Endothelial cell (in vitro differentiated cells): Measurements from ENCODE around the gene MFAP4. TPM values are rescaled to one million over a fixed set of nuclear protein-coding genes. Genes with fewer than 3 reads are reported as not detected.

Experiments used
- DNase-seq: peaks from one replicate; pipeline ENCODE4 v3.0.0; 2021; ENCODE audit warnings: low spot score
- H3K27ac Mint-ChIP-seq: one replicate; pipeline ENCODE4 v1.8.0; 2021; ENCODE audit warnings: mixed read lengths, inconsistent platforms; ENCODE audit not compliant: unreplicated experiment
- H3K27me3 Mint-ChIP-seq: one replicate; pipeline ENCODE4 v1.8.0; 2021; ENCODE audit warnings: mild to moderate bottlenecking, moderate library complexity, mixed read lengths, inconsistent platforms; ENCODE audit not compliant: unreplicated experiment
- H3K36me3 Mint-ChIP-seq: one replicate; pipeline ENCODE4 v1.8.0; 2021; ENCODE audit warnings: mild to moderate bottlenecking, low read depth, mixed read lengths, inconsistent platforms; ENCODE audit not compliant: unreplicated experiment
- H3K4me1 Mint-ChIP-seq: one replicate; pipeline ENCODE4 v1.8.0; 2021; ENCODE audit warnings: mild to moderate bottlenecking, mixed read lengths, inconsistent platforms; ENCODE audit not compliant: unreplicated experiment
- H3K4me3 Mint-ChIP-seq: one replicate; pipeline ENCODE4 v1.8.0; 2021; ENCODE audit warnings: mild to moderate bottlenecking, mixed read lengths, inconsistent platforms; ENCODE audit not compliant: unreplicated experiment
- H3K9me3 Mint-ChIP-seq: one replicate; pipeline ENCODE4 v1.8.0; 2021; ENCODE audit warnings: mixed read lengths, inconsistent platforms; ENCODE audit not compliant: unreplicated experiment
- total RNA-seq: library from RNA; stranded (reverse); fragmentation: NEBNext Ultra II Directional; extraction: Animal tissue kit (Norgen Biotek cat#: 25700); gene quantifications from one replicate; pipeline ENCODE4 v1.2.1, GENCODE V29; 2021; ENCODE audit not compliant: unreplicated experiment
- TF ChIP-seq, protein P1 (sequence below): fragments of 200-600 bp; sonication (generic); IDR thresholded peaks from one replicate; pipeline ENCODE4 v1.5.0; 2021; ENCODE audit warnings: antibody characterized with exemption; ENCODE audit not compliant: unreplicated experiment

The MFAP4 gene
- total RNA-seq, 1 donor from 2014 or later = 0.67 TPM

DNA sequence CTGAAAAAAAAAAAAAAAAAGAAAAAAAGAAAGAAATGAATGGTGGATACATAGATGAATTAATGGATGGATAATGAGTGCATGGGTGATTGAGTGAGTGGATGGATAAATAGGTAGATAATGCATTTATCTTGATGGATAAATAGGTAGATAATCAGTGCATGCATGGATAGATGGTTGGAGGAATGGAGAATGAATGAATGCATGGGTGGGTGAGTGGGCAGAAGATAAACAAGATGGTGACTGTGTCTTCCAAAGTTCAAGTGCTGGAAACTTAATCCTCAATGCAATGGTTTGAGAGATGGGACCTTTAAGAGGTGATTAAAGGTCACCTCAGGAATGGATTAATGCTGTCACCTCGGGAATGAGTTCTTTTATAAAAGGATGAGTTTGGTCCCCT, 17.3 kb upstream of the MFAP4 start:
- H3K27ac Mint-ChIP-seq = no peak overlapping the region
- no peaks in the 10 kb centered on the region for H3K4me1 Mint-ChIP-seq
- TF ChIP-seq, protein P1, sequence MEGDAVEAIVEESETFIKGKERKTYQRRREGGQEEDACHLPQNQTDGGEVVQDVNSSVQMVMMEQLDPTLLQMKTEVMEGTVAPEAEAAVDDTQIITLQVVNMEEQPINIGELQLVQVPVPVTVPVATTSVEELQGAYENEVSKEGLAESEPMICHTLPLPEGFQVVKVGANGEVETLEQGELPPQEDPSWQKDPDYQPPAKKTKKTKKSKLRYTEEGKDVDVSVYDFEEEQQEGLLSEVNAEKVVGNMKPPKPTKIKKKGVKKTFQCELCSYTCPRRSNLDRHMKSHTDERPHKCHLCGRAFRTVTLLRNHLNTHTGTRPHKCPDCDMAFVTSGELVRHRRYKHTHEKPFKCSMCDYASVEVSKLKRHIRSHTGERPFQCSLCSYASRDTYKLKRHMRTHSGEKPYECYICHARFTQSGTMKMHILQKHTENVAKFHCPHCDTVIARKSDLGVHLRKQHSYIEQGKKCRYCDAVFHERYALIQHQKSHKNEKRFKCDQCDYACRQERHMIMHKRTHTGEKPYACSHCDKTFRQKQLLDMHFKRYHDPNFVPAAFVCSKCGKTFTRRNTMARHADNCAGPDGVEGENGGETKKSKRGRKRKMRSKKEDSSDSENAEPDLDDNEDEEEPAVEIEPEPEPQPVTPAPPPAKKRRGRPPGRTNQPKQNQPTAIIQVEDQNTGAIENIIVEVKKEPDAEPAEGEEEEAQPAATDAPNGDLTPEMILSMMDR = no peak
- no peak for DNase-seq
- H3K27me3 Mint-ChIP-seq = peaks cover 2% of the 10 kb centered on the region
- H3K9me3 Mint-ChIP-seq = no peaks in the 10 kb centered on the region
- no peak overlapping the region for H3K4me3 Mint-ChIP-seq
- H3K36me3 Mint-ChIP-seq = no peaks in the 10 kb centered on the region

DNA sequence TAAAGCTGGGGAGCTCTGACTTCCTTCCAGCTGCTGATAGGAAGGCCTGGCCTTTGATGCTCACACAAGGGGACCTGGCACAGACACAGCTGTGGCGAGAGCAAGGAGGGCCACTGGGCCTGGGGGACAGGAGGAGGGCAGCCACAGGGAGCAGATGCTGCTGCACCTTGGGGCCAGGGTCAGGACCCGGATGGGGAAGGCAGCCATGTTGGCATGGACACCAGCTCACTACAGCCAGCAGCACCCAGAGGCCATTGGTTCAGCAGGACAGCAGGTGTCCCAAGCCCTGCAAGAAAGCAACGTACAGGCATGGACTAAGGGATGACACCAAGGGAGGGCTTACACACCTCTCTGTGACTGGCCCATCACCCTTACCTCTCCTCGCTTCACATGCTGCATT, 16.0 kb upstream of the MFAP4 start:
- Mint-ChIP-seq H3K9me3 (no peaks in the 10 kb centered on the region), H3K36me3 (no peaks in the 10 kb centered on the region), H3K27me3 (peaks cover 3% of the 10 kb centered on the region), H3K27ac (no peak overlapping the region), H3K4me1 (peaks cover 3% of the 10 kb centered on the region), H3K4me3 (no peak overlapping the region)
- TF ChIP-seq, protein P1 = no peak
- no peak for DNase-seq

DNA sequence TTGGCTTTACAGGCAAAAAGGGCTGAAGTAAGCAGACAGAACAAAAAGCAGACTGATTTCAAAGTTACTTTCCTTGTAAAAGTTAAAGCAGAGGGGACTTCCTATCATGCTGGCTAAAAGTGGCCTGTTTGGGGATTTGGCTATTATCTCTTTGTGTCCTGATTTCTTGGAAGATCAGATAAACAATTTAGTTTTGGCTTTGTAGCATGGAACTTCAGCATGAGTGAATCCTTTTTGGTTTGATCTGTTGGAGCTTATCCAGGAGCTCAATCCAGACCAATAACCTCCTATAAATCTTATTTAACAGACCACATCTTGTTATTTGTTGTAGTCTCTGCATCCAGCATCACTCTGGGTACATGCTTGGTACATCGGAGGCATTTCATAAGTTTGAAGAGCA, 15.2 kb upstream of the MFAP4 start:
- peaks cover 3% of the 10 kb centered on the region for H3K4me1 Mint-ChIP-seq
- no peaks in the 10 kb centered on the region for H3K9me3 Mint-ChIP-seq
- no peaks in the 10 kb centered on the region for H3K36me3 Mint-ChIP-seq
- peaks cover 3% of the 10 kb centered on the region for H3K27me3 Mint-ChIP-seq
- TF ChIP-seq, protein P1 = no peak
- no peak overlapping the region for H3K4me3 Mint-ChIP-seq
- DNase-seq = no peak
- H3K27ac Mint-ChIP-seq = no peak overlapping the region

DNA sequence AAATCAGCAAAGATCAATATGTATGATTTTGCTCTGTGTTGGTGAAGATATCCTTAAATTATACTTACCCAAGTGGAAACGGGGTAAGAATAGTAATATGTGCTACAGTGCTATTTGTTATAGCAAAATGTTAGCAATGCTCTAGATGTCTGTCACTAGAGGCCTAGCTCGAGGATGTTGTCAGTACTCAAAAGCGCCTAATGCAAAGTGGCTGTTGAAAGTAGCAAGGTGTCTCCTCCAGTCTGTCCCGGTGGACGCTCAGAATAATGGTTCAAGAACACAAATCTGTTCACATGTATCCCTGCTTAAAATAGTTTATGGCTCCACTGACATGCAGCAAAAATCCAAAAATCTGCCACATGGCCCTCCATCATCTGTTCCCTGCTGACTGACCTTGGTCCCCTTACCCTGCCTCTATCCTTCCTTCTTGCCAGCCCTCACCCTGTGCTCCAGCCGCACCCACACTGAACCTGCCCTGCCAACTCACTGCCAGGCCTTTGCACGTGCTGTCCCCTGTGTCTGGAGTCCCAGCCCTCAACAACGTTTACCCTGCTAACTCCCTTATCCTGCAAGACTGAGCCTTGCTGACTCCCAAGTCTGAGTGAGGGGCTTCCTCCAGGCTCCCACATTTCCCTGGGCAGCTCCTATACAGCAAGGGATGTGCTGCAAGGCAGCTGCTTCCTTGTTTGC, 14.5 kb upstream of the MFAP4 start:
- DNase-seq = no peak
- Mint-ChIP-seq H3K27ac (no peak overlapping the region), H3K36me3 (no peaks in the 10 kb centered on the region), H3K27me3 (peaks cover 3% of the 10 kb centered on the region), H3K4me3 (no peak overlapping the region), H3K4me1 (peaks cover 3% of the 10 kb centered on the region), H3K9me3 (no peaks in the 10 kb centered on the region)
- TF ChIP-seq, protein P1 = no peak

DNA sequence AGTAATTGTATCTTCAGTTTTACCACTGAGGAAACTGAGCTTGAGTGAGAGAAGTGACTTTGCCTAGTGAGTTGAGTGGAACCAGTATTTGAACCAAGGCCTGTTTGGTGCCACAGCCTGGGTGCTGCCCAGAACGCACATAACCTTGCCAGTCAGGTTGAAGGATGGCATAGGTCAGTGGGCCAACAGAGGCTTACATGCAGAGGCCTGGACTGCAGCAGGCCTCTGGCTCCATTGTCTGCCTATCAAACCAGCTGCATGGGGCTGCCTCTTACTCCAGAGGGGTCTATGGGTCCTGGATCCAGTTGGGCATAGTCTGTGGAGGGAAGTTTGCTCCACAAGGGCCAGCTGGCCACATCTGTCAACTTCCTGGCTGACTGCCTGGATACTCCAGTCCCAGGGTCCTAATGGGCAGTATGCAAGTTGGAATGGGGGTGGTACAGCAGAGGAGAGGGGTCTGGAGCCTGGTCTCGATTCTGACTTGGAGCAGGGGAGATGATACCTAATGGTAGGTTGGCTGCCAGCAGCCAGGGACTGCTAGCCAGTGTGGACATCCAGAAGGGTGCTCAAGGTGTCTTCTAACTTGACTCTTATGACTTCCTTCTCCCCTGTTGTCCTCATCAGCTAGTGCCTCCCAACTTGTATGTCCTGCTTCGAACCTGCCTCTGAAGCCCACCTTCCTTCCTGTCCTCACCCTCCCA, 12.9 kb upstream of the MFAP4 start:
- H3K27ac Mint-ChIP-seq = no peak overlapping the region
- H3K36me3 Mint-ChIP-seq = no peaks in the 10 kb centered on the region
- H3K27me3 Mint-ChIP-seq = peaks cover 3% of the 10 kb centered on the region
- no peaks in the 10 kb centered on the region for H3K9me3 Mint-ChIP-seq
- TF ChIP-seq, protein P1 = no peak
- H3K4me1 Mint-ChIP-seq = peaks cover 3% of the 10 kb centered on the region
- no peak overlapping the region for H3K4me3 Mint-ChIP-seq
- no peak for DNase-seq
